Esophagus squamous epithelium (tissue), 5 donors: Measurements from ENCODE around the gene ATP6V0E2. TPM values are rescaled to one million over a fixed set of nuclear protein-coding genes. Genes with fewer than 3 reads are reported as not detected.

ENCODE experiments used
- DNase-seq: peaks from one replicate; lab custom pipeline; 2025; lab: John Stamatoyannopoulos, UW
- H3K27ac ChIP-seq, 4 donors: fragments of 200-600 bp; sonication (generic); one replicate each; pipeline ENCODE4 v1.5.1; 2016 to 2019; ENCODE audit warnings: mild to moderate bottlenecking in 1 of 4
- H3K27me3 ChIP-seq, 4 donors: fragments of 200-600 bp; sonication (generic); 1 replicate in 3 of 4; 2 replicates in 1 of 4; pipeline versions ENCODE4 v1.5.1 to v1.6.0; 2017 to 2021; ENCODE audit warnings: antibody characterized with exemption in 1 of 4
- H3K36me3 ChIP-seq, 3 donors: fragments of 200-600 bp; sonication (generic); one replicate each; pipeline ENCODE4 v1.5.1; 2016 to 2019
- H3K4me1 ChIP-seq, 3 donors: fragments of 200-600 bp; sonication (generic); one replicate each; pipeline ENCODE4 v1.5.1; 2017 to 2019
- H3K4me3 ChIP-seq, 4 donors: fragments of 200-600 bp; sonication (generic); 1 replicate in 3 of 4; 2 replicates in 1 of 4; pipeline ENCODE4 v1.5.1; 2016 to 2019; ENCODE audit warnings: mild to moderate bottlenecking in 2 of 4, moderate library complexity in 1 of 4
- H3K9me3 ChIP-seq, 3 donors: fragments of 200-600 bp; sonication (generic); one replicate each; pipeline ENCODE4 v1.5.1; 2016 to 2019
- CTCF ChIP-seq, 6 experiments: fragments of 450-650 bp in 4 of 6; fragments of 200-600 bp in 2 of 6; sonication (generic) in 2 of 6; IDR thresholded peaks; one replicate each; pipeline ENCODE4 v1.5.1; 2016 to 2019; ENCODE audit warnings: antibody characterized with exemption in 6 of 6, mild to moderate bottlenecking in 4 of 6, moderate library complexity in 4 of 6
- POLR2A ChIP-seq, 4 donors: fragments of 450-650 bp; IDR thresholded peaks; one replicate each; pipeline ENCODE4 v1.6.1; 2017; ENCODE audit warnings: antibody characterized with exemption in 4 of 4, mild to moderate bottlenecking in 4 of 4, moderate library complexity in 3 of 4
- WGBS, 2 donors: methylation state at CpG; one replicate each; pipeline ENCODE4 v1.1.5; 2018; 5-methylcytosine and 5-hydroxymethylcytosine counted together
- intact Hi-C: fragments of 100-400 bp; cut with DNase I; formaldehyde crosslinking; loops from one replicate; pipeline ENCODE4 v1.15.0; 2022
- total RNA-seq, 4 donors: library from RNA; depleted of rRNA; stranded (reverse); fragments of >200 nt; gene quantifications; one replicate each; pipeline ENCODE4 v1.1.0, GENCODE V29; 2016
- donor health status: DM: yes; HTN: yes; CAD: no.

Gene ATP6V0E2
- total RNA-seq, 4 donors from 2014 or later, result 5.1 to 22.9 (median 8.2) TPM

GRCh38 chr7:149838992-149839408, 34.8 kb upstream of the ATP6V0E2 start:
- Histone ChIP-seq H3K4me3 (peak overlapping the region; percentile 81 to 99 (median 88)), H3K27me3 (no peaks in the 10 kb centered on the region), H3K9me3 (no peaks in the 10 kb centered on the region), H3K36me3 (no peaks in the 10 kb centered on the region), H3K27ac (peak overlapping the region; percentile 93 to 94 (median 94)), H3K4me1 (peaks cover 6 to 21% (median 12%) of the 10 kb centered on the region in 3 donors)
- 9 to 20% methylated on average over 5 to 6 of the region's 6 CpGs for WGBS, 2 donors
- no peak for DNase-seq
- intact Hi-C loops, result no loop called here
- TF ChIP-seq POLR2A (IDR thresholded peaks at IDR 0.05), result no peak
- no peak for TF ChIP-seq CTCF (IDR thresholded peaks at IDR 0.05)

- peaks cover 6 to 21% (median 12%) of the 10 kb centered on the region in 3 donors for H3K4me1 ChIP-seq
These were observed 33.8 kb upstream of the ATP6V0E2 start for GRCh38 chr7:149839933-149840332.

GRCh38 chr7:149843566-149843965, 30.2 kb upstream of the ATP6V0E2 start:
- Histone ChIP-seq H3K27me3 (no peaks in the 10 kb centered on the region), H3K27ac (no peak overlapping the region), H3K4me3 (no peak overlapping the region), H3K4me1 (peaks cover 6 to 22% (median 8%) of the 10 kb centered on the region in 3 donors), H3K36me3 (peaks cover 0 to 26% (median 0%) of the 10 kb centered on the region in 3 donors), H3K9me3 (no peaks in the 10 kb centered on the region)
- TF ChIP-seq POLR2A (IDR thresholded peaks at IDR 0.05) (no peak), CTCF (IDR thresholded peaks at IDR 0.05) (no peak)
- WGBS, 2 donors, result 97 to 98% methylated on average over 7 to 9 of the region's 9 CpGs
- intact Hi-C loops, result no loop called here
- DNase-seq, result no peak

More at GRCh38 chr7:149839933-149840332, 33.8 kb upstream of the ATP6V0E2 start:
- no peak overlapping the region for H3K4me3 ChIP-seq
- H3K27me3 ChIP-seq, result no peaks in the 10 kb centered on the region
- TF ChIP-seq POLR2A (IDR thresholded peaks at IDR 0.05) (no peak), CTCF (IDR thresholded peaks at IDR 0.05) (no peak)
- H3K36me3 ChIP-seq, result no peaks in the 10 kb centered on the region
- no peaks in the 10 kb centered on the region for H3K9me3 ChIP-seq
- intact Hi-C loops, result no loop called here
- H3K27ac ChIP-seq, result no peak overlapping the region
- DNase-seq, result no peak
- WGBS, 2 donors, result 91 to 96% methylated on average over 5 of the region's 5 CpGs

GRCh38 chr7:149844445-149844844, 29.3 kb upstream of the ATP6V0E2 start:
- intact Hi-C loops, result no loop called here
- peaks cover 0 to 34% (median 0%) of the 10 kb centered on the region in 3 donors for H3K36me3 ChIP-seq
- no peak overlapping the region for H3K4me3 ChIP-seq
- H3K27ac ChIP-seq, result no peak overlapping the region
- peaks cover under 1 to 15% (median 3%) of the 10 kb centered on the region in 3 donors for H3K4me1 ChIP-seq
- DNase-seq, result no peak
- no peaks in the 10 kb centered on the region for H3K9me3 ChIP-seq
- H3K27me3 ChIP-seq, result no peaks in the 10 kb centered on the region
- 57 to 64% methylated on average over 5 to 6 of the region's 6 CpGs for WGBS, 2 donors
- TF ChIP-seq POLR2A (IDR thresholded peaks at IDR 0.05) (no peak), CTCF (IDR thresholded peaks at IDR 0.05) (no peak)

- 61 to 90% methylated on average over 5 of the region's 5 CpGs for WGBS, 2 donors
- H3K36me3 ChIP-seq, result peaks cover 0 to 44% (median 0%) of the 10 kb centered on the region in 3 donors
- no peaks in the 10 kb centered on the region for H3K27me3 ChIP-seq
- TF ChIP-seq POLR2A (IDR thresholded peaks at IDR 0.05) (no peak), CTCF (IDR thresholded peaks at IDR 0.05) (no peak)
- no peak overlapping the region for H3K27ac ChIP-seq
- intact Hi-C loops, result no loop called here
- no peak for DNase-seq
- H3K4me3 ChIP-seq, result no peak overlapping the region
- H3K4me1 ChIP-seq, result peaks cover 0 to 10% (median 0%) of the 10 kb centered on the region in 3 donors
- no peaks in the 10 kb centered on the region for H3K9me3 ChIP-seq
These were observed 28.4 kb upstream of the ATP6V0E2 start for GRCh38 chr7:149845257-149845980.
